NB4 (cell line): Measurements from ENCODE around the gene VAPB.

Experiments
- POLR2A ChIP-seq: IDR thresholded peaks from 2 replicates; pipeline ENCODE4 v1.6.1; 2011; ENCODE audit warnings: mild to moderate bottlenecking; ENCODE audit not compliant: insufficient read length; ENCODE audit errors: extremely low read depth
- TF ChIP-seq, protein P1 (sequence below): IDR thresholded peaks from one replicate; pipeline ENCODE4 v1.5.1; 2012; ENCODE audit warnings: low read depth, low read length

DNA sequence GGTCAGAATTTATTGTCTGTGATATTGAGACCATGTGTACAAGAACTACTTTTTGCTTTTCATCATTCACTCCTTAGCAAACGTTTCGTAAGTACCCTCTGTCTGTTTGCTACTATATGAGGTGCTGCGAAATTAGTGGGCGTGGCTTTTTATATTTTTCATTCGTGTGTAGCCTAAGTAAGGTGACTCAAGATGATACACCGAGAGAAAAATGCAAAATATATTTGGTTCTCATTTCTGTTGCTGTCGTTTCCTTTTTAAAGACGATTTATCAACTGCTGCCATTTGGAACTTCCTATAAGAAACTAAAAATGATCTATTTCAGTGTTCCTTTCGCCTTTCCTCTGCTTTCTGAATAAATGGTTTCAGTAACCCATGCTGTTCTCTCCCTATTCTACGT lies 61.2 kb downstream of the VAPB start:
- no peak for TF ChIP-seq POLR2A
- TF ChIP-seq, protein P1, sequence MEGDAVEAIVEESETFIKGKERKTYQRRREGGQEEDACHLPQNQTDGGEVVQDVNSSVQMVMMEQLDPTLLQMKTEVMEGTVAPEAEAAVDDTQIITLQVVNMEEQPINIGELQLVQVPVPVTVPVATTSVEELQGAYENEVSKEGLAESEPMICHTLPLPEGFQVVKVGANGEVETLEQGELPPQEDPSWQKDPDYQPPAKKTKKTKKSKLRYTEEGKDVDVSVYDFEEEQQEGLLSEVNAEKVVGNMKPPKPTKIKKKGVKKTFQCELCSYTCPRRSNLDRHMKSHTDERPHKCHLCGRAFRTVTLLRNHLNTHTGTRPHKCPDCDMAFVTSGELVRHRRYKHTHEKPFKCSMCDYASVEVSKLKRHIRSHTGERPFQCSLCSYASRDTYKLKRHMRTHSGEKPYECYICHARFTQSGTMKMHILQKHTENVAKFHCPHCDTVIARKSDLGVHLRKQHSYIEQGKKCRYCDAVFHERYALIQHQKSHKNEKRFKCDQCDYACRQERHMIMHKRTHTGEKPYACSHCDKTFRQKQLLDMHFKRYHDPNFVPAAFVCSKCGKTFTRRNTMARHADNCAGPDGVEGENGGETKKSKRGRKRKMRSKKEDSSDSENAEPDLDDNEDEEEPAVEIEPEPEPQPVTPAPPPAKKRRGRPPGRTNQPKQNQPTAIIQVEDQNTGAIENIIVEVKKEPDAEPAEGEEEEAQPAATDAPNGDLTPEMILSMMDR = no peak
